B cell (primary cell): ENCODE data around the gene TOPBP1. TPM values are rescaled to one million over a fixed set of nuclear protein-coding genes. Genes with fewer than 3 reads are reported as not detected.

Source experiments
- ATAC-seq: fragments of 200-7000 bp; cut with Tn5 transposase; one replicate; pipeline ENCODE4 v1.10.0; 2021; ENCODE audit warnings: low read depth, mild to moderate bottlenecking, moderate number of reproducible peaks, moderate library complexity
- CTCF ChIA-PET: fragments of 350-600 bp; sonication (Branson Sonifier 250); formaldehyde crosslinking; loops from one replicate; lab custom pipeline; 2021; ENCODE audit warnings: antibody characterized with exemption, inconsistent platforms; lab: Charles Lee
- POLR2A ChIA-PET: fragments of 350-600 bp; sonication (Branson Sonifier 250); formaldehyde crosslinking; loops from one replicate; lab custom pipeline; 2021; ENCODE audit warnings: antibody characterized with exemption; lab: Charles Lee
- DNase-seq: peaks from one replicate; pipeline ENCODE4 v3.0.0; 2013
- H2AFZ ChIP-seq: 2 replicates; pipeline ENCODE4 v1.6.1; 2012; ENCODE audit warnings: mild to moderate bottlenecking, low read depth, low read length; ENCODE audit not compliant: insufficient read depth, poor library complexity, severe bottlenecking
- H3K27ac ChIP-seq, 2 donors: 1 replicate in 1 of 2; 2 replicates in 1 of 2; pipeline ENCODE4 v1.5.1; 2012 to 2013; ENCODE audit warnings: low read length in 2 of 2, mild to moderate bottlenecking in 2 of 2, moderate library complexity in 1 of 2
- H3K27me3 ChIP-seq, 4 experiments: fragments of 200-600 bp in 1 of 4; sonication (generic) in 1 of 4; replicated peaks in 1 of 4; 1 replicate in 2 of 4; 2 replicates in 2 of 4; pipeline versions ENCODE4 v1.6.1 to v1.7.0; 2013 to 2016; ENCODE audit warnings: low read length in 3 of 4, mild to moderate bottlenecking in 2 of 4, mixed read lengths in 1 of 4, moderate library complexity in 1 of 4; ENCODE audit not compliant: insufficient read depth in 4 of 4, control insufficient read depth in 3 of 4; ENCODE audit errors: control extremely low read depth in 1 of 4
- H3K36me3 ChIP-seq, 2 experiments: replicated peaks in 1 of 2; 1 replicate in 1 of 2; 2 replicates in 1 of 2; pipeline versions ENCODE4 v1.6.1 to v1.7.1; 2013; ENCODE audit warnings: low read length in 1 of 2; ENCODE audit not compliant: insufficient read depth in 2 of 2, control insufficient read depth in 1 of 2; ENCODE audit errors: control extremely low read depth in 1 of 2, extremely low read depth in 1 of 2
- H3K4me1 ChIP-seq, 2 donors: fragments of 200-600 bp in 1 of 2; sonication (generic) in 1 of 2; 1 replicate in 1 of 2; 2 replicates in 1 of 2; pipeline versions ENCODE4 v1.5.1 to v1.6.1; 2013 to 2017; ENCODE audit warnings: low read length in 2 of 2; ENCODE audit not compliant: control insufficient read depth in 2 of 2, insufficient read depth in 2 of 2
- H3K4me2 ChIP-seq: replicated peaks from 2 replicates; pipeline ENCODE3; 2012; ENCODE audit warnings: mild to moderate bottlenecking, low read depth, low read length; ENCODE audit not compliant: poor library complexity, severe bottlenecking
- H3K4me3 ChIP-seq, 5 experiments: fragments of 200-600 bp in 1 of 5; sonication (generic) in 1 of 5; 1 replicate in 3 of 5; 2 replicates in 2 of 5; pipeline versions ENCODE4 v1.5.1 to v1.7.0; 2011 to 2016; ENCODE audit warnings: low read length in 4 of 5, mild to moderate bottlenecking in 4 of 5, low read depth in 2 of 5, control low read depth in 1 of 5, moderate library complexity in 1 of 5; ENCODE audit not compliant: insufficient read depth in 1 of 5; ENCODE audit errors: control extremely low read depth in 1 of 5, extremely low read depth in 1 of 5
- H3K79me2 ChIP-seq: fragments of 200-600 bp; sonication (generic); one replicate; pipeline ENCODE4 v1.6.0; 2016; ENCODE audit warnings: low read length; ENCODE audit not compliant: control insufficient read depth, insufficient read depth
- H3K9ac ChIP-seq: fragments of 200-600 bp; sonication (generic); 2 replicates; pipeline ENCODE4 v1.6.1; 2017; ENCODE audit warnings: mild to moderate bottlenecking, low read length, moderate library complexity
- H3K9me3 ChIP-seq, 3 donors: one replicate each; pipeline versions ENCODE4 v1.6.1 to v1.7.1; 2013; ENCODE audit warnings: low read length in 2 of 3; ENCODE audit not compliant: control insufficient read depth in 2 of 3, insufficient read depth in 1 of 3; ENCODE audit errors: control extremely low read depth in 1 of 3
- H4K20me1 ChIP-seq: 2 replicates; pipeline ENCODE4 v1.6.0; 2012; ENCODE audit warnings: mild to moderate bottlenecking, low read length; ENCODE audit not compliant: insufficient read depth, control insufficient read depth, poor library complexity, severe bottlenecking
- H3K27ac Mint-ChIP-seq: one replicate; pipeline ENCODE4 v1.8.0; 2021; ENCODE audit warnings: mixed read lengths
- H3K27me3 Mint-ChIP-seq: one replicate; pipeline ENCODE4 v1.8.0; 2021; ENCODE audit warnings: mixed read lengths
- H3K4me1 Mint-ChIP-seq: one replicate; pipeline ENCODE4 v1.8.0; 2021; ENCODE audit warnings: mixed read lengths
- H3K4me3 Mint-ChIP-seq: one replicate; pipeline ENCODE4 v1.8.0; 2021; ENCODE audit warnings: mixed read lengths
- H3K9me3 Mint-ChIP-seq: one replicate; pipeline ENCODE4 v1.8.0; 2022; ENCODE audit warnings: mixed read lengths; ENCODE audit not compliant: insufficient read depth
- EZH2 ChIP-seq: IDR thresholded peaks from 2 replicates; pipeline ENCODE4 v1.6.1; 2012; ENCODE audit warnings: borderline replicate concordance, low read depth, mild to moderate bottlenecking, moderate library complexity, low read length; ENCODE audit not compliant: insufficient read depth, poor library complexity, severe bottlenecking
- WGBS: methylation state at CpG from one replicate; pipeline ENCODE4 v1.1.5; 2013; ENCODE audit warnings: missing lambda C conversion rate; ENCODE audit not compliant: insufficient coverage; 5-methylcytosine and 5-hydroxymethylcytosine counted together
- intact Hi-C: fragments of 100-400 bp; cut with micrococcal nuclease; formaldehyde crosslinking; loops from one replicate; pipeline ENCODE4 v1.10.0; 2022
- polyA plus RNA-seq: library from polyadenylated mRNA; depleted of rRNA; stranded (reverse); fragments of >200 nt; gene quantifications from 2 replicates; pipeline ENCODE4 v1.2.3, GENCODE V29; 2012
- total RNA-seq, 2 donors: library from RNA; stranded (reverse); fragments of 120-200 nt in 1 of 2; gene quantifications; 1 replicate in 1 of 2; 2 replicates in 1 of 2; pipeline versions ENCODE4 v1.2.3 to v1.2.4, GENCODE V29; 2013 to 2022
- TF ChIP-seq, protein P1 (sequence below): fragments of 200-600 bp; IDR thresholded peaks from one replicate; pipeline ENCODE4 v1.8.0; 2022; ENCODE audit warnings: antibody characterized with exemption, mild to moderate bottlenecking

Gene TOPBP1
- total and polyA plus RNA-seq, 2 donors (not counting 1 experiment from before 2014, with no cell fraction given), result 34.2 to 53.7 TPM

GRCh38 chr3:133606902-133607301 lies 54.8 kb downstream of the TOPBP1 start:
- Histone ChIP-seq H3K36me3 (peaks cover 7 to 51% of the 10 kb centered on the region in 2 experiments), H2AFZ (no peak overlapping the region), H4K20me1 (no peaks in the 10 kb centered on the region), H3K79me2 (no peaks in the 10 kb centered on the region), H3K9me3 (peaks cover 0 to 3% (median 0%) of the 10 kb centered on the region in 3 donors), H3K4me2 (no peak overlapping the region), H3K27me3 (no peaks in the 10 kb centered on the region), H3K4me1 (no peaks in the 10 kb centered on the region), H3K27ac (no peak overlapping the region), H3K4me3 (no peak overlapping the region), H3K9ac (no peak overlapping the region)
- ChIA-PET POLR2A (no interaction called here), CTCF (interaction anchor here (1.0 kb wide), 1 partner anchor 28 kb away, joined by 5 read pairs; no protein-coding TSS in a partner anchor)
- TF ChIP-seq EZH2, result no peak
- TF ChIP-seq, protein P1, sequence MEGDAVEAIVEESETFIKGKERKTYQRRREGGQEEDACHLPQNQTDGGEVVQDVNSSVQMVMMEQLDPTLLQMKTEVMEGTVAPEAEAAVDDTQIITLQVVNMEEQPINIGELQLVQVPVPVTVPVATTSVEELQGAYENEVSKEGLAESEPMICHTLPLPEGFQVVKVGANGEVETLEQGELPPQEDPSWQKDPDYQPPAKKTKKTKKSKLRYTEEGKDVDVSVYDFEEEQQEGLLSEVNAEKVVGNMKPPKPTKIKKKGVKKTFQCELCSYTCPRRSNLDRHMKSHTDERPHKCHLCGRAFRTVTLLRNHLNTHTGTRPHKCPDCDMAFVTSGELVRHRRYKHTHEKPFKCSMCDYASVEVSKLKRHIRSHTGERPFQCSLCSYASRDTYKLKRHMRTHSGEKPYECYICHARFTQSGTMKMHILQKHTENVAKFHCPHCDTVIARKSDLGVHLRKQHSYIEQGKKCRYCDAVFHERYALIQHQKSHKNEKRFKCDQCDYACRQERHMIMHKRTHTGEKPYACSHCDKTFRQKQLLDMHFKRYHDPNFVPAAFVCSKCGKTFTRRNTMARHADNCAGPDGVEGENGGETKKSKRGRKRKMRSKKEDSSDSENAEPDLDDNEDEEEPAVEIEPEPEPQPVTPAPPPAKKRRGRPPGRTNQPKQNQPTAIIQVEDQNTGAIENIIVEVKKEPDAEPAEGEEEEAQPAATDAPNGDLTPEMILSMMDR, result no peak
- WGBS, result 100% methylated on average over 1 of the region's 4 CpGs
- Mint-ChIP-seq H3K27ac (no peak overlapping the region), H3K9me3 (no peaks in the 10 kb centered on the region), H3K4me3 (no peak overlapping the region), H3K27me3 (no peaks in the 10 kb centered on the region), H3K4me1 (no peaks in the 10 kb centered on the region)
- no peak for DNase-seq
- no peak for ATAC-seq
- intact Hi-C loops, result no loop called here

GRCh38 chr3:133606342-133606741 lies 55.4 kb downstream of the TOPBP1 start:
- Histone ChIP-seq H2AFZ (no peak overlapping the region), H3K36me3 (peaks cover 7 to 55% of the 10 kb centered on the region in 2 experiments), H3K9ac (no peak overlapping the region), H3K4me1 (no peaks in the 10 kb centered on the region), H3K9me3 (peaks cover 0 to 3% (median 0%) of the 10 kb centered on the region in 3 donors), H3K4me3 (no peak overlapping the region), H3K4me2 (no peak overlapping the region), H3K27me3 (no peaks in the 10 kb centered on the region), H3K79me2 (no peaks in the 10 kb centered on the region), H3K27ac (no peak overlapping the region), H4K20me1 (no peaks in the 10 kb centered on the region)
- no CpG with 5 or more reads among the region's 1 CpG for WGBS
- TF ChIP-seq EZH2, result no peak
- TF ChIP-seq, protein P1, result no peak
- intact Hi-C loops, result no loop called here
- ATAC-seq (no peak), DNase-seq (no peak)
- Mint-ChIP-seq H3K4me1 (no peaks in the 10 kb centered on the region), H3K4me3 (no peak overlapping the region), H3K27me3 (no peaks in the 10 kb centered on the region), H3K9me3 (no peaks in the 10 kb centered on the region), H3K27ac (no peak overlapping the region)
- CTCF ChIA-PET, result interaction anchor here (1.0 kb wide), 1 partner anchor 28 kb away, joined by 5 read pairs; no protein-coding TSS in a partner anchor
- POLR2A ChIA-PET, result no interaction called here
